CD4-positive, alpha-beta T cell treated with Interleukin-12 subunit alpha and Interleukin-12 subunit beta, for 1 hour (primary cell): Measurements from ENCODE around the gene FABP1.

ENCODE experiments used
- DNase-seq: peaks from one replicate; pipeline ENCODE4 v3.0.0-alpha.2; 2020

Gene FABP1

GRCh38 chr2:88077080-88077479 is 50.8 kb downstream of the FABP1 start:
- no peak for DNase-seq

GRCh38 chr2:88074854-88075292 is 53.0 kb downstream of the FABP1 start:
- no peak for DNase-seq

GRCh38 chr2:88074150-88074549 is 53.7 kb downstream of the FABP1 start:
- no peak for DNase-seq
